K562 (cell line): ENCODE data around the gene LCLAT1.
"Not testable (repeated sequence)": the region's sequence is repeated elsewhere in the genome, so short reads cannot be mapped to it uniquely, and the experiment has no call there.

Experiments used
- MEIS2 ChIP-seq: fragments of 450-650 bp; IDR thresholded peaks from 2 replicates; pipeline ENCODE4 v1.6.1; 2014; ENCODE audit warnings: mild to moderate bottlenecking; ENCODE audit not compliant: partially characterized antibody
- SMARCC2 ChIP-seq: fragments of 450-650 bp; IDR thresholded peaks from 2 replicates; pipeline ENCODE4 v1.6.1; 2017; ENCODE audit warnings: antibody characterized with exemption, moderate library complexity, mild to moderate bottlenecking, low read depth
- YY1 ChIP-seq, 3 experiments: IDR thresholded peaks; 2 replicates each; pipeline ENCODE4 v1.6.1; 2011; ENCODE audit warnings: low read length in 2 of 3, mild to moderate bottlenecking in 2 of 3, moderate library complexity in 2 of 3, borderline replicate concordance in 1 of 3, control low read depth in 1 of 3, low read depth in 1 of 3; ENCODE audit not compliant: insufficient read depth in 3 of 3, insufficient replicate concordance in 2 of 3, control insufficient read depth in 1 of 3, insufficient read length in 1 of 3; ENCODE audit errors: extremely low read depth in 1 of 3
- ZNF232 ChIP-seq: sonication (generic); formaldehyde crosslinking; IDR thresholded peaks from 2 replicates; pipeline ENCODE4 v1.8.0; 2022; ENCODE audit warnings: mild to moderate bottlenecking, missing genetic modification reagents

DNA sequence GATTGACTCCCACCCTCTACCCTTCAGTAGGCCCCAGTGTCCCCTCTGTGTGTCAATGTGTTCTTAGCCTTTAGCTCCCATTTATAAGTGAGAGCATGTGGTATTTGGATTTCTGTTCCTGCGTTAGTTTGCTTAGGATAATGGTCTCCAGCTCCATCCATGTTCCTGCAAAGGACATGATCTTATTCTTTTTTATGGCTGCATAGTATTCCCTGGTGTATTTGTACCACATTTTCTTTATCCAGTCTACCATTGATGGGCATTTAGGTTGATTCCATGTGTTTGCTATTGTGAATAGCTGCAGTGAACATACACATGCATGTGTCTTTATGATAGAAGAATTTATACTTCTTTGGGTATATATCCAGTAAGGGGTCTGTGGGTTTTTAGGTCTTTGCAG, 60.4 kb downstream of the LCLAT1 start:
- TF ChIP-seq MEIS2; SMARCC2; YY1 (IDR thresholded peaks at IDR 0.05; ENCODE audit: borderline replicate concordance in 1 of 3, control insufficient read depth in 1 of 3, extremely low read depth in 1 of 3, insufficient read depth in 3 of 3, insufficient read length in 1 of 3, insufficient replicate concordance in 2 of 3, low read depth in 1 of 3, low read length in 2 of 3); ZNF232 (CRISPR knock-in tag): not testable (repeated sequence)
